NB4 (cell line): ENCODE measurements around the gene DZANK1.

Experiments used
- CTCF ChIP-seq: IDR thresholded peaks from one replicate; pipeline ENCODE4 v1.5.1; 2012; ENCODE audit warnings: low read depth, low read length
- POLR2A ChIP-seq: IDR thresholded peaks from 2 replicates; pipeline ENCODE4 v1.6.1; 2011; ENCODE audit warnings: mild to moderate bottlenecking; ENCODE audit not compliant: insufficient read length; ENCODE audit errors: extremely low read depth

GRCh38 chr20:18436847-18437246 lies 30.0 kb downstream of the DZANK1 start:
- TF ChIP-seq POLR2A (no peak), CTCF (no peak)
